K562 (cell line): Measurements from ENCODE around the gene SPATA20. TPM values are rescaled to one million over a fixed set of nuclear protein-coding genes. Genes with fewer than 3 reads are reported as not detected.

Experiments
- ATAC-seq: fragments of 200-7000 bp; cut with Tn5 transposase; 3 replicates; pipeline ENCODE4 v1.9.1; 2020; ENCODE audit warnings: moderate library complexity
- BruUV-seq: library from RNA; stranded (reverse); fragments of 400-500 nt; replicated peaks from 2 replicates; lab custom pipeline; 2021; lab: Mats Ljungman, UMichigan
- CTCF ChIA-PET: fragments of 300-600 bp; formaldehyde crosslinking; extraction: SDS; loops from one replicate; lab custom pipeline; 2021; ENCODE audit warnings: low intra/inter-chr PET ratio; lab: Yijun Ruan, JAX
- POLR2A ChIA-PET: fragments of 300-600, 350-650 bp; sonication (Branson Sonifier 250); formaldehyde crosslinking; extraction: SDS; loops from one replicate; lab custom pipeline; 2021; ENCODE audit warnings: antibody characterized with exemption, inconsistent platforms; lab: Yijun Ruan, JAX
- DNase-seq, 4 experiments: peaks; one replicate each; pipeline versions ENCODE4 v3.0.0 to v3.0.0-alpha.2; 2011 to 2018; ENCODE audit warnings: low spot score in 3 of 4, mixed read lengths in 3 of 4; ENCODE audit errors: extremely low read depth in 1 of 4
- FAIRE-seq: peaks from 2 replicates; lab custom pipeline; 2011; peaks lifted over from hg19 to GRCh38; lab: Jason Lieb, UNC
- H2AFZ ChIP-seq: 2 replicates; pipeline ENCODE4 v1.6.0; 2011; ENCODE audit warnings: low read depth, low read length, control low read depth, inconsistent platforms
- H3K27ac ChIP-seq: fragments of 200-600 bp; 3 replicates; pipeline ENCODE4 v1.8.0; 2011; ENCODE audit warnings: low read depth, mild to moderate bottlenecking, control low read depth, inconsistent platforms, low read length, moderate library complexity, mixed read lengths; ENCODE audit errors: extremely low read depth
- H3K27me3 ChIP-seq, 2 experiments: fragments of 300-600 bp in 1 of 2; 2 replicates in 1 of 2; 3 replicates in 1 of 2; pipeline versions ENCODE4 v1.6.0 to v1.8.0; 2011; ENCODE audit warnings: inconsistent platforms in 2 of 2, low read length in 2 of 2, mild to moderate bottlenecking in 1 of 2, mixed read lengths in 1 of 2, moderate library complexity in 1 of 2; ENCODE audit not compliant: control insufficient read depth in 2 of 2, insufficient read depth in 2 of 2
- H3K36me3 ChIP-seq: fragments of 300-600 bp; 3 replicates; pipeline ENCODE4 v1.8.0; 2011; ENCODE audit warnings: mild to moderate bottlenecking, low read length, inconsistent platforms; ENCODE audit not compliant: control insufficient read depth, insufficient read depth
- H3K4me1 ChIP-seq, 2 experiments: fragments of 200-600 bp in 1 of 2; replicated peaks in 1 of 2; 2 replicates in 1 of 2; 3 replicates in 1 of 2; pipeline versions ENCODE4 v1.5.1 to v1.8.0; 2011; ENCODE audit warnings: inconsistent platforms in 2 of 2, low read length in 2 of 2, mild to moderate bottlenecking in 1 of 2, mixed read lengths in 1 of 2, moderate library complexity in 1 of 2; ENCODE audit not compliant: control insufficient read depth in 2 of 2, insufficient read depth in 2 of 2
- H3K4me2 ChIP-seq: 2 replicates; pipeline ENCODE4 v1.6.1; 2011; ENCODE audit warnings: low read length, control low read depth, inconsistent platforms, mixed read lengths; ENCODE audit not compliant: insufficient read depth
- H3K4me3 ChIP-seq: fragments of 200-600 bp; sonication (generic), shearing (Covaris generic); 2 replicates; pipeline ENCODE4 v1.5.1; 2016; ENCODE audit warnings: control low read depth, inconsistent platforms
- H3K79me2 ChIP-seq: fragments of 200-600 bp; 3 replicates; pipeline ENCODE4 v1.8.0; 2011; ENCODE audit warnings: low read length, inconsistent platforms; ENCODE audit not compliant: control insufficient read depth, insufficient read depth
- H3K9ac ChIP-seq, 2 experiments: 2 replicates each; pipeline versions ENCODE4 v1.6.0 to v1.6.1; 2011; ENCODE audit warnings: low read depth in 2 of 2, low read length in 2 of 2, control low read depth in 1 of 2, inconsistent platforms in 1 of 2, mild to moderate bottlenecking in 1 of 2, mixed read lengths in 1 of 2; ENCODE audit not compliant: insufficient read depth in 1 of 2
- H3K9me1 ChIP-seq: one replicate; pipeline ENCODE4 v1.6.0; 2011; ENCODE audit warnings: inconsistent platforms, mild to moderate bottlenecking, low read length, moderate library complexity; ENCODE audit not compliant: control insufficient read depth, insufficient read depth
- H3K9me3 ChIP-seq: replicated peaks from 2 replicates; pipeline ENCODE4 v1.5.1; 2011; ENCODE audit warnings: low read depth, low read length, inconsistent platforms; ENCODE audit not compliant: control insufficient read depth, insufficient read depth
- H4K20me1 ChIP-seq: replicated peaks from 2 replicates; pipeline ENCODE4 v1.6.1; 2011; ENCODE audit warnings: low read length, inconsistent platforms, mixed read lengths; ENCODE audit not compliant: control insufficient read depth, insufficient read depth
- NRF1 ChIP-seq, 2 experiments: fragments of 450-650 bp; IDR thresholded peaks in 1 of 2; conservative IDR thresholded peaks in 1 of 2; 2 replicates each; pipeline ENCODE4 v1.6.1; 2014; ENCODE audit warnings: mild to moderate bottlenecking in 2 of 2
- POLR2A ChIP-seq: fragments of 450-650 bp; conservative IDR thresholded peaks from 2 replicates; pipeline ENCODE4 v1.6.1; 2016
- PTTG1 ChIP-seq: fragments of 450-650 bp; IDR thresholded peaks from 2 replicates; pipeline ENCODE4 v1.6.1; 2016; ENCODE audit warnings: low read depth, mild to moderate bottlenecking, missing genetic modification characterization, missing compliant biosample characterization
- SMAD1 ChIP-seq: fragments of 150-350 bp; IDR thresholded peaks from 2 replicates; pipeline ENCODE4 v1.6.1; 2014; ENCODE audit warnings: low read length, low read depth; ENCODE audit not compliant: partially characterized antibody
- TAF15 ChIP-seq: fragments of 200-400 bp; formaldehyde crosslinking; IDR thresholded peaks from 2 replicates; pipeline ENCODE4 v1.6.1; 2017; ENCODE audit warnings: mild to moderate bottlenecking, low read depth, low read length, moderate library complexity
- ZC3H11A ChIP-seq: IDR thresholded peaks from 2 replicates; pipeline ENCODE4 v1.6.1; 2012; ENCODE audit warnings: low read depth, low read length, improper control_type of control experiment
- ZNF778 ChIP-seq: fragments of 450-650 bp; formaldehyde crosslinking; IDR thresholded peaks from 2 replicates; pipeline ENCODE4 v1.4.0; 2020; ENCODE audit warnings: mild to moderate bottlenecking, moderate library complexity
- WGBS: fragments of 100-300 bp; shearing (Covaris generic); methylation state at CpG from one replicate; pipeline ENCODE4 v1.1.6; 2016; ENCODE audit warnings: low coverage, mixed read lengths; ENCODE audit not compliant: insufficient coverage; ENCODE audit errors: missing lambda C conversion rate; 5-methylcytosine and 5-hydroxymethylcytosine counted together
- in situ Hi-C: fragments of 300-500 bp; cut with MboI; formaldehyde crosslinking; loops from 4 replicates; pipeline ENCODE4 v1.15.0; 2018; ENCODE audit warnings: inconsistent platforms, mixed read lengths
- intact Hi-C: fragments of 100-400 bp; cut with micrococcal nuclease; formaldehyde crosslinking; loops from 2 replicates; pipeline ENCODE4 v1.14.2; 2022
- polyA plus RNA-seq, 8 experiments: library from polyadenylated mRNA; depleted of rRNA in 4 of 8; stranded (reverse) in 5 of 8; unstranded in 3 of 8; fragments of >200 nt; fragmentation: Nextera tagmentation in 2 of 8; fragmentation: Illumina TruSeq in 1 of 8; extraction: Ambion mirVana in 2 of 8; extraction: Trizol in 1 of 8; gene quantifications; 2 replicates each; pipeline versions ENCODE4 v1.2.1 to v1.2.3, GENCODE V29; 2011 to 2014; ENCODE audit warnings: inconsistent platforms in 1 of 8, missing spikeins in 1 of 8
- total RNA-seq, 7 experiments: library from RNA; depleted of rRNA in 6 of 7; stranded (reverse); fragments of >200 nt in 6 of 7; fragmentation: Illumina TruSeq in 2 of 7; extraction: Trizol in 2 of 7; gene quantifications; 2 replicates each; pipeline versions ENCODE4 v1.2.1 to v1.2.3, GENCODE V29; 2011 to 2021; ENCODE audit warnings: low replicate concordance in 1 of 7

SPATA20 gene
- total and polyA plus RNA-seq, 9 of the 15 experiments (the other 6 are each of a cell fraction or from before 2014, with no cell fraction given), result 0.08 to 4.0 (median 1.5) TPM

- TF ChIP-seq TAF15 (no peak), PTTG1 (tag) (no peak), ZNF778 (no peak), ZC3H11A (no peak)
These were observed 23.6 kb downstream of the SPATA20 start (continued) for GRCh38 chr17:50570528-50570927.

- no TSS peak for BruUV-seq
- Histone ChIP-seq H3K27me3 (peaks cover 8 to 76% of the 10 kb centered on the region in 2 experiments; a peak in 4 of 5 replicates), H3K36me3 (no peaks in the 10 kb centered on the region), H3K9me3 (no peaks in the 10 kb centered on the region), H3K27ac (no peak overlapping the region), H3K9me1 (no peaks in the 10 kb centered on the region), H3K4me1 (peaks cover 7 to 17% of the 10 kb centered on the region in 2 experiments; a peak in 3 of 5 replicates), H3K9ac (peak overlapping the region in 1 of 2 experiments; percentile 43; a peak in 1 of 4 replicates), H4K20me1 (peaks cover 4% of the 10 kb centered on the region; the same call in 1 of the 2 replicates), H3K4me3 (no peak overlapping the region), H3K79me2 (no peaks in the 10 kb centered on the region), H2AFZ (no peak overlapping the region), H3K4me2 (no peak overlapping the region)
- DNase-seq (no peak), FAIRE-seq (no peak), ATAC-seq (no peak)
- TF ChIP-seq POLR2A (no peak), NRF1 (conservative IDR thresholded peaks at IDR 0.05 in 1 of 2, IDR thresholded peaks at IDR 0.05 in 1 of 2) (peak in 1 of 2 experiments; percentile 32; a peak in 1 of 4 replicates), SMAD1 (no peak)
- intact Hi-C loops (no loop called here), in situ Hi-C loops (no loop called here)
- ChIA-PET CTCF (no interaction called here), POLR2A (interaction anchor here (1.0 kb wide), 1 partner anchor 9 kb away, joined by 5 read pairs; no protein-coding TSS in a partner anchor)
- 17% methylated on average over 12 of the region's 19 CpGs for WGBS
These were observed 24.7 kb downstream of the SPATA20 start for GRCh38 chr17:50571681-50572080.
